Fibroblast of pulmonary artery (primary cell): ENCODE results near the gene BCL2.

Experiments used
- DNase-seq: peaks from one replicate; pipeline ENCODE4 v3.0.0-alpha.2; 2010; ENCODE audit warnings: low read depth
- H3K4me3 ChIP-seq: replicated peaks from 2 replicates; pipeline ENCODE4 v1.5.1; 2011; ENCODE audit warnings: low read depth, mild to moderate bottlenecking, control low read depth, low read length, moderate library complexity
- TF ChIP-seq, protein P1 (sequence below): IDR thresholded peaks from 2 replicates; pipeline ENCODE4 v1.5.1; 2011; ENCODE audit warnings: mild to moderate bottlenecking, control low read depth, low read length, inconsistent platforms; ENCODE audit errors: missing control alignments

Gene BCL2

DNA sequence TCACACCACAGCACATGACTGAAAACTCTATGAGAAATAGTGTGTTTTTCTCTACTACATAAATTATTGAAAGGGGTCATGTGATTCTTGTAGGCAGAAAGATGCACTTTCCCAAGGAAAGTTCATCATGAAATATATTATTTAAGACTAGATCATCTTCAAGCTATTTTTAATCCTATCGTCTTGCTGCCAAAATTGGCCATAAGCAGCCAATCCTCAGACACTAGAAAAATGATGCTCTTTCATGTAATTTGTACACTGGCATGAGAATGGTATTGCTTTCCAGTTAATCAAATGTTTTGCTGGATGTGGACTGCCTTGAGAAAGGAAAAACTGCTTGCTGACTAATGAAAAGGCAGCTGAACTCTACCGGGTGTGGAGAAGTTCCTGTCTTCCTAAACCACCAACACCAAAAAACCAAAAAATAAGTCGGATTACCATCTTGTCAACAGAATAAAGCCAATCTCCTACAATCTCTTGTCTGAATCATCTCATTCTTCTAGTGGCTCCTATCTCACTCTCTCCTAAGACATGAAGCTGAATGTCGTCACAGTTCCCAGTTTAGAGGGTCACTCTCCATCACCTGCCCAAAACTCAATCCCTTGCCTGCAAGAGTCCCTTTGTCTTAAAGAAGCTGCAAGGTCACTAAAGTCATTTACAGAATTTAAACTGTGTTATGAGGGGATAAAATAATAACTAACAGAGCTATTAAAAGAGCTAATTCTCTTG, 5.3 kb downstream of the BCL2 start:
- no peak for DNase-seq
- no peak overlapping the region for H3K4me3 ChIP-seq
- TF ChIP-seq, protein P1, sequence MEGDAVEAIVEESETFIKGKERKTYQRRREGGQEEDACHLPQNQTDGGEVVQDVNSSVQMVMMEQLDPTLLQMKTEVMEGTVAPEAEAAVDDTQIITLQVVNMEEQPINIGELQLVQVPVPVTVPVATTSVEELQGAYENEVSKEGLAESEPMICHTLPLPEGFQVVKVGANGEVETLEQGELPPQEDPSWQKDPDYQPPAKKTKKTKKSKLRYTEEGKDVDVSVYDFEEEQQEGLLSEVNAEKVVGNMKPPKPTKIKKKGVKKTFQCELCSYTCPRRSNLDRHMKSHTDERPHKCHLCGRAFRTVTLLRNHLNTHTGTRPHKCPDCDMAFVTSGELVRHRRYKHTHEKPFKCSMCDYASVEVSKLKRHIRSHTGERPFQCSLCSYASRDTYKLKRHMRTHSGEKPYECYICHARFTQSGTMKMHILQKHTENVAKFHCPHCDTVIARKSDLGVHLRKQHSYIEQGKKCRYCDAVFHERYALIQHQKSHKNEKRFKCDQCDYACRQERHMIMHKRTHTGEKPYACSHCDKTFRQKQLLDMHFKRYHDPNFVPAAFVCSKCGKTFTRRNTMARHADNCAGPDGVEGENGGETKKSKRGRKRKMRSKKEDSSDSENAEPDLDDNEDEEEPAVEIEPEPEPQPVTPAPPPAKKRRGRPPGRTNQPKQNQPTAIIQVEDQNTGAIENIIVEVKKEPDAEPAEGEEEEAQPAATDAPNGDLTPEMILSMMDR, result no peak

DNA sequence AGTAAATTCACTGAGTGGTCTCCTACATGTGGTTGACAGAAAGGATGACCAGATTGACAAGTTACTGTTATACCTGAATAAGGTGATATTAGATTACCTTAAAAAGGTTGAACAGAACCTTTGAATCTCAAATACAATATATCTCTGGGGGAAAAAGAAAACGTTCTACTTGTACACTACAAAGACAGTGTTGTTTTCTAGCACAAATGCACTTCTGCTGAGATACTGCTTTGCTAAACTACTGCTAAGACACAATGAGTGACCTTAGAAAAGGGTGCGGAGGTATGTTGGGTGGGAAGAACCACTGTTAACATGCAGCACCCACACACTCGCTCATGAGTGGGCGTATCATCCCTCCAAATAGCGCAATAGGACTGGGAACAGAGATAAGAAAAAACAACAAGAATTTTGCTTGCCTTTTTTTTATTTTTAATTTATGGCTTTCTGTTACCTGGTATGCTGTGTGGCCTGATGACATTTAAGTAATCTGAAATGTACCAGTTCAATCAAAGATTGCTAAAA, 6.1 kb downstream of the BCL2 start:
- TF ChIP-seq, protein P1, result no peak
- H3K4me3 ChIP-seq, result no peak overlapping the region
- no peak for DNase-seq

DNA sequence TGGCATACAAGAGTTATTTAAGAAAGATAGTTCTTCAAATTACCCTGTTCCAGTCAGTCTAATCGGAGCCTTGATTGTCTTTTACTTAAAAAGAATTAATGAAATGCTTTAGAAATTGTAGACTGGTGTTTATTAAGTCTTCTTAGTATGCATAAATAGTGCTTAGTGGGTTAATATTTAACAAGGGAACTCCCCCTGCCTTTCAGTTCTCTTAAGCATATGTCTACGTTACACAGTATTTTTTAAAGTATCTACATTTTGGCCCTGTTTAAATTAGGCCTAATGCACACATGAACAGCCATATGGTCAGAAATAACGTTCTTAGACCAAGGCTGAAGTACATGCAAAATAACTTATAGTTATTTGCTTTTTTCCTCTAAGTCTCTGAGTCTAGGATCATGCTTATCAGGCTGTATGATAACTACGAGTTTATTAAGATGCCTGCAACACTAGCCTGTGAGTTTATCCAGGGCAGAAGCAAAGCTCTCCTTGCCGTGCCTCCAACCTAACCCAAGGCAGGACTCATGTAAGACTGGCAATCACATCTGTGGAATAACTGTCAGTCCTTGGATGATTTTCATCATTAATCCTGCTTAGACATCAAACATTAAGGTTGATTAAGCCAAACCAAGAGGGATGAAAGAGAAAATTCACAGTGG, 6.7 kb downstream of the BCL2 start:
- no peak for DNase-seq
- H3K4me3 ChIP-seq, result no peak overlapping the region
- TF ChIP-seq, protein P1, result no peak

DNA sequence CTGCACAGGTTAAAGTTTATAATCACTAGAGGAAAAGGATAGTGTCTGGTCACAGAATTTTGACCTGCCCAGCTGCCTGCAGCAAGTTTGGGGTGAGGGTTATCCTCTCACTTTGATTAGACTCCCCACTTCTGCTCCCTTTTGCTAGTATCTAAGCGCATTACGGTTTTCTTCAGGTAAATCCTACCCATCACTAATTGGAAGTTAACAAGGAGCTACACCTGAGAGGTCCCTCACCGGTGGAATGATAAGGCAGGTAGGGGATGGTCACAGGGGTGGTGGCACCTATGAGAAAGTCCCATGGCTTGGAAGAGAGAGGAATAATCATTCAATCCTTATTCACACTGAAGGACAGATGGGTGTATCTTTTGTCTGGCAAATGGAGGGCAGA, 7.6 kb downstream of the BCL2 start:
- H3K4me3 ChIP-seq, result no peak overlapping the region
- TF ChIP-seq, protein P1, result no peak

DNA sequence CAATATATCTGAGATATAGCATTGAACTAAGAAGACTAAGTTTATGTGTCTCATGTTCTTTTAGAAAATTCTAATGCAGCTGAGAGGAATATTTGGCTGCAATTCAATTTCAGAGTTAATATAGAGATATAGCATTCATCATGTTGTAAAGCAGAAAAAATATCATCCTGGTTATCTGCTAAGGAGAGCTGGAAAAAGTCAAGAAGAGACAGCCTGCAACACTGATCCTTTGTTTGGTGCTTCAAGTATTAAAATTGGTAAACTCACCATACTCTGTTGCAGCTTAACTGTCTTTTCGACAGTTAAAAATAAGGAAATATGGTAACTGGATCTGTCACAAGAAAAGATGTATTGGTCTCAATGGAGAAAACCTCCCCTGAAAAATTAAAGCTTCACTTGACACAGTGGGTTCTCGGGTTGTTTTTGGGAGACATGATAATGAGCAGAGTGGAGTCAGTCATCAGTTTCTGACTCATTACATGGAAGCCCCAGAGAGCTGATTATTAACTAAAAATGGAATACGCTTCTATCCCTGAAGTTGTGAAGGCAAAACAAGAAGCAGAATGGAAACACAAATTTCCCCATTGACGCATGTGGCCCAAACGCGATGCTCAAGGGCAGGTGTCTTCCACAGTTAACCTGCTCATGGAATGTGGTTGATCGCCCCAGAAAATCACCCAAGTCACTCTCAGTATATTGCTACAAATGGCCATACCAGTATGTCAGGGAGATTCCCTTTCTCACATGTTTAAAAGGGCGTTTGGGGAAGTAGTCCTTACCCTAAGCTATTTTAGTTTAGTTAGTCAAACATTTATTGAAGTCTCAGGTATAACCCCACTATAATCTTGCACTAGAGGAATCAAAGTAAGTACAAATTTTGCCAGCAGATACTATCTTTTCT, 8.2 kb downstream of the BCL2 start:
- H3K4me3 ChIP-seq, result no peak overlapping the region

More for the DNA sequence above, 7.6 kb downstream of the BCL2 start:
- DNase-seq, result no peak

DNA sequence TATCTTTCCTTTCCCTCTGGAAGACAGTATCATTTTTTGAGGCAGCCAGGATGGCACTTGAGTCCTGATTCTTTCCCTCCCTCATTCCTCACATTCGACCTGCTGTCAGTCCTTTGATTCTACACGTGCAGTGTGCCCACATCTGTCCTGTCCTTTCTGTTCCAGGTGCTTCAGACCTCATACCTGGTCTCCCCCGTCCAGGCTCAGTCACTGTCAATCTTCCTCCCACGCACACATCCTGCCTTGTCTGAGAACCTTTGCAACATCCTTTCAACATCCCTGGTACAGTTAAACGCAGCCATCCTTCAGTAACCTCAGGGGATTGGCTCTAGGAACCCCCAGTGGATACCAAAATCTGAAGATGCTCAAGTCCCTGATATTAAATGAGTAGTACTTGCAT, 10.1 kb downstream of the BCL2 start:
- H3K4me3 ChIP-seq, result no peak overlapping the region
- no peak for DNase-seq
- TF ChIP-seq, protein P1, result no peak

More for the DNA sequence above, 8.2 kb downstream of the BCL2 start:
- TF ChIP-seq, protein P1, result no peak
- DNase-seq, result no peak
